Right lung (tissue), 10 donors: Measurements from ENCODE around the gene PLCXD3. TPM values are rescaled to one million over a fixed set of nuclear protein-coding genes. Genes with fewer than 3 reads are reported as not detected.

ENCODE experiments used
- DNase-seq, 2 donors: peaks; one replicate each; pipeline ENCODE4 v3.0.0-alpha.2; 2013
- long read RNA-seq, 8 donors: transcript quantifications; one replicate each; lab custom pipeline, GENCODE V29; 2026
- polyA plus RNA-seq, 5 donors: library from polyadenylated mRNA; unstranded; fragments of 120-200 nt; gene quantifications; one replicate each; pipeline versions ENCODE4 v1.2.1 to v1.2.3, GENCODE V29; 2013; ENCODE audit warnings: inconsistent platforms in 1 of 5, low replicate concordance in 1 of 5; ENCODE audit not compliant: insufficient read length in 5 of 5, insufficient read depth in 1 of 5

PLCXD3 gene
- under 1 TPM; 0.06 to 0.25 (median 0.12) TPM for polyA plus RNA-seq
- long read RNA-seq, donor 1 = 0 reads
- long read RNA-seq, donor 2, full-length matches to known transcripts = 1 of 1 reads
- long read RNA-seq, donor 2, partial matches to known transcripts = 0 of 1 reads
- long read RNA-seq, donor 2, other reads (novel, unspliced or antisense) = 0 of 1 reads
- long read RNA-seq, donor 3 = 0 reads
- long read RNA-seq, donor 4 = 0 reads
- long read RNA-seq, donor 5 = 0 reads
- long read RNA-seq, donor 6 = 0 reads
- long read RNA-seq, donor 7 = 0 reads
- long read RNA-seq, donor 8 = 0 reads

GRCh38 chr5:41510176-41510831 is at the start of gene PLCXD3:
Gene PLCXD3, minus strand, starts transcription at chr5:41510601. Its CDS starts 75 bp downstream, at chr5:41510526.
- peak in 1 of 2 donors; percentile 7 for DNase-seq

GRCh38 chr5:41559184-41559583 is 48.8 kb upstream of the PLCXD3 start:
- no peak for DNase-seq

- no peak for DNase-seq
These were observed 47.9 kb upstream of the PLCXD3 start for GRCh38 chr5:41558295-41558694.

- no peak for DNase-seq
These were observed 37.6 kb upstream of the PLCXD3 start for GRCh38 chr5:41547991-41548390.

GRCh38 chr5:41542183-41542582 is 31.8 kb upstream of the PLCXD3 start:
- peak in 1 of 2 donors; percentile 1 for DNase-seq

- DNase-seq = no peak
These were observed 29.1 kb upstream of the PLCXD3 start for GRCh38 chr5:41539454-41539853.

- no peak for DNase-seq
These were observed 27.2 kb upstream of the PLCXD3 start for GRCh38 chr5:41537581-41537980.

GRCh38 chr5:41532485-41532884 is 22.1 kb upstream of the PLCXD3 start:
- no peak for DNase-seq

GRCh38 chr5:41527201-41527779 is 16.9 kb upstream of the PLCXD3 start:
- DNase-seq = no peak

GRCh38 chr5:41526699-41527098 is 16.3 kb upstream of the PLCXD3 start:
- DNase-seq = no peak

- no peak for DNase-seq
These were observed 13.8 kb upstream of the PLCXD3 start for GRCh38 chr5:41524174-41524573.

- DNase-seq = no peak
These were observed 11.9 kb upstream of the PLCXD3 start for GRCh38 chr5:41522193-41522786.

- DNase-seq = no peak
These were observed 9.4 kb upstream of the PLCXD3 start for GRCh38 chr5:41519801-41520200.

GRCh38 chr5:41517909-41518308 is 7.5 kb upstream of the PLCXD3 start:
- no peak for DNase-seq

- no peak for DNase-seq
These were observed 840 bp upstream of the PLCXD3 start for GRCh38 chr5:41511241-41511640.

- no peak for DNase-seq
These were observed 814 bp downstream of the PLCXD3 start for GRCh38 chr5:41509399-41510175.

- no peak for DNase-seq
These were observed 1.6 kb downstream of the PLCXD3 start for GRCh38 chr5:41508696-41509398.

GRCh38 chr5:41508186-41508585 is 2.2 kb downstream of the PLCXD3 start:
- no peak for DNase-seq

- DNase-seq = no peak
These were observed 2.9 kb downstream of the PLCXD3 start for GRCh38 chr5:41507501-41507900.

GRCh38 chr5:41503860-41504259 is 6.5 kb downstream of the PLCXD3 start:
- DNase-seq = no peak

GRCh38 chr5:41503310-41503709 is 7.1 kb downstream of the PLCXD3 start:
- DNase-seq = no peak
